ENCODE data around the gene ZNF654. TPM values are rescaled to one million over a fixed set of nuclear protein-coding genes. Genes with fewer than 3 reads are reported as not detected.

The ZNF654 gene
- total and polyA plus RNA-seq, 2 of the 13 experiments (the other 11 are each of a cell fraction or from before 2014, with no cell fraction given): 1.8 to 4.1 TPM

- no peak for TF ChIP-seq ARID5B (CRISPR knock-in tag; IDR thresholded peaks at IDR 0.05)
- TF ChIP-seq AGO1 (IDR thresholded peaks at IDR 0.05; ENCODE audit: low read depth, low read length, poor library complexity, severe bottlenecking): peak; percentile 60
- TF ChIP-seq, protein P1, sequence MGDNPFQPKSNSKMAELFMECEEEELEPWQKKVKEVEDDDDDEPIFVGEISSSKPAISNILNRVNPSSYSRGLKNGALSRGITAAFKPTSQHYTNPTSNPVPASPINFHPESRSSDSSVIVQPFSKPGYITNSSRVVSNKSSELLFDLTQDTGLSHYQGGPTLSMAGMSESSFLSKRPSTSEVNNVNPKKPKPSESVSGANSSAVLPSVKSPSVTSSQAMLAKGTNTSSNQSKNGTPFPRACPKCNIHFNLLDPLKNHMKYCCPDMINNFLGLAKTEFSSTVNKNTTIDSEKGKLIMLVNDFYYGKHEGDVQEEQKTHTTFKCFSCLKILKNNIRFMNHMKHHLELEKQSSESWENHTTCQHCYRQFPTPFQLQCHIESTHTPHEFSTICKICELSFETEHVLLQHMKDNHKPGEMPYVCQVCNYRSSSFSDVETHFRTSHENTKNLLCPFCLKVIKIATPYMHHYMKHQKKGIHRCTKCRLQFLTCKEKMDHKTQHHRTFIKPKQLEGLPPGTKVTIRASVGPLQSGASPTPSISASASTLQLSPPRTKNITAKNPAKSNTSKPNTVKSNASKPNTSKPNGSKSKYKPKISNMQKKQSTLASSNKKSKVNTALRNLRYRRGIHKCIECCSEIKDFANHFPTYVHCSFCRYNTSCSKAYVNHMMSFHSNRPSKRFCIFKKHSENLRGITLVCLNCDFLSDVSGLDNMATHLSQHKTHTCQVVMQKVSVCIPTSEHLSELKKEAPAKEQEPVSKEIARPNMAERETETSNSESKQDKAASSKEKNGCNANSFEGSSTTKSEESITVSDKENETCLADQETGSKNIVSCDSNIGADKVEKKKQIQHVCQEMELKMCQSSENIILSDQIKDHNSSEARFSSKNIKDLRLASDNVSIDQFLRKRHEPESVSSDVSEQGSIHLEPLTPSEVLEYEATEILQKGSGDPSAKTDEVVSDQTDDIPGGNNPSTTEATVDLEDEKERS (CRISPR knock-in tag; IDR thresholded peaks at IDR 0.05): 0 out of 2 replicates have a peak, but pooled peaks have one; percentile 63
- peak; percentile 53; the same call in 1 of the 2 replicates for TF ChIP-seq ZNF709 (CRISPR knock-in tag; IDR thresholded peaks at IDR 0.05)
- no peak for TF ChIP-seq NFE2L1 (CRISPR knock-in tag; IDR thresholded peaks at IDR 0.05; ENCODE audit: borderline replicate concordance)
- TF ChIP-seq, protein P2, sequence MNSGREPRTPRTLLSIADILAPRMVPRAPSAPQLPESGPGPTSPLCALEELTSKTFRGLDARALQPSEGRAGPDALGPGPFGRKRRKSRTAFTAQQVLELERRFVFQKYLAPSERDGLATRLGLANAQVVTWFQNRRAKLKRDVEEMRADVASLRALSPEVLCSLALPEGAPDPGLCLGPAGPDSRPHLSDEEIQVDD (CRISPR knock-in tag; IDR thresholded peaks at IDR 0.05; ENCODE audit: borderline replicate concordance): peak; percentile 43; the same call in 1 of the 2 replicates
- TF ChIP-seq MXD3 (CRISPR knock-in tag; IDR thresholded peaks at IDR 0.05): 0 out of 2 replicates have a peak, but pooled peaks have one; percentile 18
- TF ChIP-seq ZSCAN30 (CRISPR knock-in tag; IDR thresholded peaks at IDR 0.05): 0 out of 2 replicates have a peak, but pooled peaks have one; percentile 15
- peak; percentile 24; the same call in 1 of the 2 replicates for TF ChIP-seq ZNF292 (CRISPR knock-in tag; IDR thresholded peaks at IDR 0.05; ENCODE audit: borderline replicate concordance, low read depth)
- 0 out of 2 replicates have a peak, but pooled peaks have one; percentile 34 for TF ChIP-seq ZSCAN20 (CRISPR knock-in tag; IDR thresholded peaks at IDR 0.05; ENCODE audit: borderline replicate concordance)
- TF ChIP-seq, protein P3, sequence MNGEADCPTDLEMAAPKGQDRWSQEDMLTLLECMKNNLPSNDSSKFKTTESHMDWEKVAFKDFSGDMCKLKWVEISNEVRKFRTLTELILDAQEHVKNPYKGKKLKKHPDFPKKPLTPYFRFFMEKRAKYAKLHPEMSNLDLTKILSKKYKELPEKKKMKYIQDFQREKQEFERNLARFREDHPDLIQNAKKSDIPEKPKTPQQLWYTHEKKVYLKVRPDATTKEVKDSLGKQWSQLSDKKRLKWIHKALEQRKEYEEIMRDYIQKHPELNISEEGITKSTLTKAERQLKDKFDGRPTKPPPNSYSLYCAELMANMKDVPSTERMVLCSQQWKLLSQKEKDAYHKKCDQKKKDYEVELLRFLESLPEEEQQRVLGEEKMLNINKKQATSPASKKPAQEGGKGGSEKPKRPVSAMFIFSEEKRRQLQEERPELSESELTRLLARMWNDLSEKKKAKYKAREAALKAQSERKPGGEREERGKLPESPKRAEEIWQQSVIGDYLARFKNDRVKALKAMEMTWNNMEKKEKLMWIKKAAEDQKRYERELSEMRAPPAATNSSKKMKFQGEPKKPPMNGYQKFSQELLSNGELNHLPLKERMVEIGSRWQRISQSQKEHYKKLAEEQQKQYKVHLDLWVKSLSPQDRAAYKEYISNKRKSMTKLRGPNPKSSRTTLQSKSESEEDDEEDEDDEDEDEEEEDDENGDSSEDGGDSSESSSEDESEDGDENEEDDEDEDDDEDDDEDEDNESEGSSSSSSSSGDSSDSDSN (CRISPR knock-in tag; IDR thresholded peaks at IDR 0.05): peak; percentile 4; the same call in 1 of the 2 replicates
- TF ChIP-seq SALL2 (CRISPR knock-in tag; IDR thresholded peaks at IDR 0.05): no peak
- peak; percentile 42 for TF ChIP-seq ZNF781 (CRISPR knock-in tag; IDR thresholded peaks at IDR 0.05; ENCODE audit: borderline replicate concordance, not compliant biosample characterization)
- 0 out of 2 replicates have a peak, but pooled peaks have one; percentile 0 for TF ChIP-seq HOMEZ (CRISPR knock-in tag; IDR thresholded peaks at IDR 0.05; ENCODE audit: low read depth)
Measured at GRCh38 chr3:88059380-88060170, 520 bp downstream of the ZNF654 start (continued).

All from HepG2 (cell line).